Activated T-helper 1 cell treated with anti-CD3 and anti-CD28 coated beads, Interleukin-2, amount 50 U/mL, for 16 hours (primary cell): ENCODE measurements around the gene UBA6.
"Not testable (repeated sequence)": the region's sequence is repeated elsewhere in the genome, so short reads cannot be mapped to it uniquely, and the experiment has no call there.

Experiments
- DNase-seq, 2 donors: peaks; one replicate each; pipeline ENCODE4 v3.0.0-alpha.2; 2020; ENCODE audit warnings: low read depth in 1 of 2, low spot score in 1 of 2

UBA6 gene

GRCh38 chr4:67674098-67674497, 26.9 kb downstream of the UBA6 start:
- DNase-seq, result no peak

DNA sequence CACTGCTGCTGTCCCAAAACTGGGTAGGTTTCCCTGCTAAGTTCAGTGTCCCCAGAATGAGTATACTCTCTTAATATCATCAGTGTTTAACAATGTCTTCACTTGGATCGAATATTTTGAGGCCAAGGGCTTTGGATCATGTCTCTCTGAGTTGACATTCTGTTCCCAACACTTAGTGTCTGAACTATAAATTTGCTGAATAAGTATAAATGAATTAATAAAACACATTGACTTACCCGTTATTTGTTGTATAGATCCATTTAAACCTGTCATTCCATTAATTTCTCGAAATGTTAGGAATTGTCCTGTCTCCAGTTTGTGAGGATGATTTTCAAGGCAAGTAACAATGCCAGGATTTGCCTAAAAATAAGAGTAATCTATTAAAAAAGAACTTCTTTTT, 32.6 kb downstream of the UBA6 start:
- DNase-seq, result no peak

GRCh38 chr4:67660418-67660817, 40.5 kb downstream of the UBA6 start:
- DNase-seq, result no peak

DNA sequence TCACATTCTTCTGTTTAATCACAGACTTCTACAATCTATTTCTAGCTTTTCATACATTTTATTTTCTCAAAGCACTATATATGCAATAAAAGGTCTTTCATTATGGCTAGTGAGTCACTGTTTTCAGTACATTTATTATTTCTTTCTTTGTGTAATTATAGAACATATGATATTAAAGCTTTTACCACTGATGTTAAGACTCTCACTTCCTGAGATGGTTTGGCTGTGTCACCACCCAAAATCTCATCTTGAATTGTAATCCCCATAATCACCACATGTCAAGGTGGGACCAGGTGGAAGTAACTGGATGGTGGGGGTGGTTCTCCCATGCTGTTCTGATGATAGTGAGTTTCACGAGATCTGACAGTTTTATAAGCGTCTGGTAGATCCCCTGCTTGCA, 41.9 kb downstream of the UBA6 start:
- DNase-seq, result no peak

DNA sequence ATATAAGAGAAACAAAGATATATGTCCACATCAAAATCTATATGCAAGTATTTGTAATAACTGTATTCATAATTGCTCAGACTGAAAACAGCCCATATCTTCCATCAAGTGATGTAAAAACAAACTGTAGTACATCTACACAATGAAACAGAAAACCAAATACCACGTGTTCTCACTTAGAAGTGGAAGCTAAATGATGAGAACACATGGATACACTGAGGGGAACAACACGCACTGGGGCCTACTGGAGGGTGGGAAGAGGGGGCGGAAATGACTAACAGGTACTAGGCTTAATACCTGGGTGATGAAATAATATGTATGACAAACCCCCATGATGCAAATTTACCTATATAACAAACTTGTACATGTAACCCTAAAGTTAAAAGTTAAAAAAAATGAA, 42.7 kb downstream of the UBA6 start:
- DNase-seq, result no peak

DNA sequence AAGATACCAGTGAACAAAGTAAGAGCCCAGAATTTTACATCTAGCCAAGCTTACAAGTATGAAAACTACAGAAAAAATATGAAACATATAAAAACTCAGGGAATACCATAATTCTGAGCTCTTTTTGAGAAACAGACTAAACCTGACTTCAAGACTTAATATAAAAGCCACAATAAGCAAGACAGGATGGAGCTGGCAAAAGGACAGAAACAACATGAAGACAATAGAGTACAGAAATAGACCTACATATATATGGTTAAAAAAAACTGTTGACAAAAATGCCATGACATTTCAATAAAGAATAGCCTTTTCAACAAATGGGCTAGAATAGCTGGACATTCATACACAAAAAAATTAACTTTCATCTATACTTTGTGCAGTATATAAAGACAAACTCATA, 49.4 kb downstream of the UBA6 start:
- no peak for DNase-seq

DNA sequence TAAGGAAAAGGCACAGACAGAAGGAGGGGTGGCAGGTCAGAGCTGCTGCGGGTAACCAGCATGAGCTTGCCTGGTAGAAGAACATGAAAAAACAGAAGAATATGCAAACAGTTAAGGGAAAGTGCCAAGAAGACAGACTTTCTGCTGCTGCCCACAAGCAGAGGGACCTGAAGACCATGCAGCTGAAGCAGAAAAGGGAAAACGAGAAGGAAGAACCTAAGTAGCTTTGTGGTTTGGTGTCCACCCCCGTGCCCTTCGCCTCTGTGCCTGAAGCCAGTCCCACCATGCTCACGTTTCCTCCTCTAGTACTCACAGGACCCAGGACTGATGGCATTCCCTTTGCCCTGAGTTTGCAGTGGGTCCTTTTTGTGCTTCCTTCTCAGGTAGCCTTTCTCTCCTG, 62.8 kb downstream of the UBA6 start:
- DNase-seq, result no peak

- DNase-seq, result not testable (repeated sequence)
These were observed 64.0 kb downstream of the UBA6 start for GRCh38 chr4:67636978-67637377.

- DNase-seq, result no peak
These were observed 65.6 kb downstream of the UBA6 start for GRCh38 chr4:67635331-67635730.

- DNase-seq, result no peak
These were observed 66.2 kb downstream of the UBA6 start for GRCh38 chr4:67634741-67635140.

DNA sequence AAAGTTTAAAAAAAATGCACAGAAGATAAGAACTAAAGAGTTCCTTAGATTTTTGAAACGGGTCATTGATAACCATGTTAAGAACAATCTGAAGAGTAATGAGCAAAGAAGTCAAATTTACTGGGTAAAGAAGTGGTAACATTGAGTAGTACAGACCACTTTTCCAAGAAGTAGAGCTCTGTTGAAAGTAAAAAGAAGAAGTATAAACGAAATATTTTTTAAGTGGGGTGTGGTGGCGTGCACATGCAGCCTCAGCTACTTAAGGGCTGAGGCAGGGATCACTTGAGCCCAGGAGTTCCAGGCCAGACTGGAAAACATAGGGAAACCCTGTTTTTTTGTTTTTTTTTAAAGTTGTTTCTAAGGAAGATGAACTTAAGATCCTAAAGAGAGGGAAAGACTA, 68.5 kb downstream of the UBA6 start:
- DNase-seq, result no peak

- no peak for DNase-seq
These were observed 76.0 kb downstream of the UBA6 start for GRCh38 chr4:67624939-67625338.

GRCh38 chr4:67616478-67616877, 84.5 kb downstream of the UBA6 start:
- DNase-seq, result no peak

DNA sequence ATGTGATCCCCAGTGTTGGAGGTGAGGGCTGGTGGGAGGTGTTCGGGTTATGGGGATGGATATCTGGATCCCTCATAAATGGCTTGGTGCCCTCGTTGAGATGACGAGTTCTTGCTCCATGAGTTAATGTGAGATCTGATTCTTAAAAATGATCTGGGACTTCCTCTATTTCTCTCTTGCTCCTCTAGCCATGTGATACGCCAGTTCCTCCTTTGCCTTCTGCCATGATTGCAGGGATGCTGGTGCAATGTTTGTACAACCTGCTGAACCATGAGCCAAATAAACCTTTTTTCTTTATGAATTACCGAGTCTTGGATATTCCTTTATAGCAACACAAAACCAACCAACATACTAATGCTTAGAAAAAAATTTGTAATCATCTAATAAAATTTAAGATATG, 85.8 kb downstream of the UBA6 start:
- DNase-seq, result no peak

DNA sequence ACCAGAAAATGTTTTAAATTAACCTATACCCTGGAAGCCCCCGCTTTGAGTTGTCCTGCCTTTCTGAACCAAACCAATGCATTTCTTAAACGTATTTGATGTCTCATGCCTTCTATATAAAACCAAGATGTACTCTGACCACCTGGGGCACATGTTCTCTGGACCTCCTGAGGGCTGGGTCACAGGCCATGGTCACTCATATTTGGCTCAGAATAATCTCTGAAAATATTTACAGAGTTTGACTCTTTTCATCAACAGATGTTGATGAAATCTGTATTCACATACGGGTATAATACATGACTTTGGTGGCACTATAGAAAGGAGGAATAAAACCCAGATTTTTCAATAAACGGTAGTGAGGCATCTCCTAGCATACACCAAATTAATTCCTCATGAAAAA, 86.8 kb downstream of the UBA6 start:
- DNase-seq, result no peak

GRCh38 chr4:67608027-67608426, 92.9 kb downstream of the UBA6 start:
- DNase-seq, result no peak

DNA sequence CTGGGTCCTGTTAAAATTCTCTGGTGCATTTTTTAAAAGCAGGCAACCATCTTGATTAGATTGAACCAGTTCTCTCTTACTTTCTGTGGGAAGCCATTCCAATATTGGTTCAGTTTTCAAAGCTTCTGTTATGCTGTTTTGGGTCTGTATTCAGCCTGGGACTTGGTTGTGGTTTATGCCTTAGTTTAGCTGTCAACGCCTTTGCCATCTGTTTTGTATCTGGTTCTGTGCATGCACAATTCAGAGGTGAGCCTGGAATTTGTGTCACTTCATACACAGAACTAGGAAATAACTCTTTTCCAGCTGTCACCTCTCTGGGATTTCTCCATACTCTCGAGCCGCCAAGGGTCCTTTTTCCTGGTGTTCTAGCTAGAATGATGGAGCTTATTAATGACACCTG, 96.2 kb downstream of the UBA6 start:
- DNase-seq, result no peak

DNA sequence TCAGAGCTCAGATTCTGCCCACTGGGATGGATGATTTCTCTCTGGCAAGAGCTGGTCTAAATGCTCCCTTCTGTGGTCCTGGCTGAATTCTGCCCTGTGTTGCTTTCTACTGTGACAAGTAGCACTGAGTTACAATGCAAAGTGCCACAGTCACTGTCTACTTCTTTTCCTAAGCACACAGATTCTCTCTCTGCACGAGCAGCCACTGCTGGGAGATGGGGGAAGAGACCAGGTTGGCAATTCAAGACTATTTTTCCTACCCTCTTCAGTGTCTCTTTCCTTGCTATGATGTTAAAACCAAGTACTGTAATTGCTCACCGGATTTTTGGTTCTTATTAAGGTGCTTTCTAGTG, 97.0 kb downstream of the UBA6 start:
- DNase-seq, result no peak

GRCh38 chr4:67603310-67604028, 97.5 kb downstream of the UBA6 start:
- DNase-seq, result no peak

DNA sequence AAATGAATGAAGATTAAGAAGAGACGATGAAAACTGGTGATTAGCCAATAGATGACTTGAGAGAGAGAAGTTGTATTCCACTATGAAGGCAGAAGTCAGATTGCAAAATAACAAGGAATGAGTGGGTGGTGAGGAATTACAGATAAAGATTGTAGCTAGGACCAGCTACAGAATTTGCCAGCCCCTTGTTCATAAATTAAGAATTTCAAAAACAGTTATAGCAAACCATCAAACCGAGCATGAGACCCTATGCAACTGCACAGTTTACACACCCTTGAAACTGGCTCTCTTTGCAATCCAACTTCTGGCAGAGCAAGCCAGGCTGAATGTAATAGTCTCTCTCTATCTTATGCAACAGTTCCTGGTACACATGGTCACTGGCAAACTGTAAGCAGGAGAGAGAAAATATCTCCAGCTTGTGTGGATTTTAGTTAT, 107.2 kb downstream of the UBA6 start:
- no peak for DNase-seq

- DNase-seq, result no peak
These were observed 113.8 kb downstream of the UBA6 start for GRCh38 chr4:67587156-67587555.

- no peak for DNase-seq
These were observed 116.5 kb downstream of the UBA6 start for GRCh38 chr4:67584496-67584895.

DNA sequence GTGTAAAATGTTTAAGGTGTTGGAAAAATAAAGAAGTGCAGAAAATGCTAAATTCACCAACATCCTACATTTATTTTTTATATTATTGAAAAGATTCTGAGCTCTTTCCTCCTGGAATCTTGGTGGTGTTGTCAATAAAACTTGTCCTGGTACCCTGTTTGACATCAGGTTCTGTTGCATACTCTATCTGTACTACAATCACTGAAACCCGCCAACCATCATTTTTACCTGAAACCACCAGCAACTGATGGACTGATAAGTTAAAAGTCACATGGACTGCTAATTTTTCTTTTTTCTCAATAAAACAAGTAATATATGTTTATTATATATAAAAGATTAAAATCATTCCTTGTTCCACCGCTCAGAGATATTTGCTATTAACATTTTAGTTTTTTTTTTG, 119.0 kb downstream of the UBA6 start:
- DNase-seq, result no peak
